ENCODE data around the gene RDM1.

RDM1 gene

DNA sequence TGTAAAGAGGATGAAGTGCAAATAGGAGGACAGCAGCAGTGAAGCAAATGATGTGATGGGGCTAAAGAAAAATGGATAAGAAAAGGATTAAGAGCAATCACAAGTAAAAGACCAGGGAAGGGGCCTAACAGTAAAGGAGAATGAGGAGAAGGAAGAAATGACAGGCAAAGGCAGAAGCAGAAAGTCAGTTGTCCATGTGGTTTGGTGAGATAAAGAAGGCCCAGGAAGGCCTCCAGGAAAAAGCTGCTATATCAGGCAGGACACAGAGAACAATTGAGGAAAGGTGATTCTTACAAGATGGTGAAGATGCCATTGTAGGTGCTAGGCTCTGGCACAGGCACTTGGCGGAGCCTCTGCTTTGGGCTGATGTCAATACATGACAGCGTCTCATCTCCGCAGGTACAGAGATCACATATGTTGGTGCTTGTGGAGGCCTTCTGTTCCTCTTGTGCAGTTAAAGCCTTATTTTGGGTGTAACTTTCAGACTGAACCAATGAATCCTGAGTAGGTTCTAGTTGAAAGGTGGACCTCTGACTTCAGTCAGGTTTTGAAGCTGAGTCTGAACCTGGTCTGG lies 18.1 kb downstream of the RDM1 start:
- ATAC-seq = no peak
- TF ChIP-seq ZFP3 (CRISPR knock-in tag; IDR thresholded peaks at IDR 0.05) (no peak), ZNF70 (CRISPR knock-in tag; IDR thresholded peaks at IDR 0.05) (no peak)
- TF ChIP-seq, protein P1, sequence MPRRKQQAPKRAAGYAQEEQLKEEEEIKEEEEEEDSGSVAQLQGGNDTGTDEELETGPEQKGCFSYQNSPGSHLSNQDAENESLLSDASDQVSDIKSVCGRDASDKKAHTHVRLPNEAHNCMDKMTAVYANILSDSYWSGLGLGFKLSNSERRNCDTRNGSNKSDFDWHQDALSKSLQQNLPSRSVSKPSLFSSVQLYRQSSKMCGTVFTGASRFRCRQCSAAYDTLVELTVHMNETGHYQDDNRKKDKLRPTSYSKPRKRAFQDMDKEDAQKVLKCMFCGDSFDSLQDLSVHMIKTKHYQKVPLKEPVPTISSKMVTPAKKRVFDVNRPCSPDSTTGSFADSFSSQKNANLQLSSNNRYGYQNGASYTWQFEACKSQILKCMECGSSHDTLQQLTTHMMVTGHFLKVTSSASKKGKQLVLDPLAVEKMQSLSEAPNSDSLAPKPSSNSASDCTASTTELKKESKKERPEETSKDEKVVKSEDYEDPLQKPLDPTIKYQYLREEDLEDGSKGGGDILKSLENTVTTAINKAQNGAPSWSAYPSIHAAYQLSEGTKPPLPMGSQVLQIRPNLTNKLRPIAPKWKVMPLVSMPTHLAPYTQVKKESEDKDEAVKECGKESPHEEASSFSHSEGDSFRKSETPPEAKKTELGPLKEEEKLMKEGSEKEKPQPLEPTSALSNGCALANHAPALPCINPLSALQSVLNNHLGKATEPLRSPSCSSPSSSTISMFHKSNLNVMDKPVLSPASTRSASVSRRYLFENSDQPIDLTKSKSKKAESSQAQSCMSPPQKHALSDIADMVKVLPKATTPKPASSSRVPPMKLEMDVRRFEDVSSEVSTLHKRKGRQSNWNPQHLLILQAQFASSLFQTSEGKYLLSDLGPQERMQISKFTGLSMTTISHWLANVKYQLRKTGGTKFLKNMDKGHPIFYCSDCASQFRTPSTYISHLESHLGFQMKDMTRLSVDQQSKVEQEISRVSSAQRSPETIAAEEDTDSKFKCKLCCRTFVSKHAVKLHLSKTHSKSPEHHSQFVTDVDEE (CRISPR knock-in tag; IDR thresholded peaks at IDR 0.05) = no peak

DNA sequence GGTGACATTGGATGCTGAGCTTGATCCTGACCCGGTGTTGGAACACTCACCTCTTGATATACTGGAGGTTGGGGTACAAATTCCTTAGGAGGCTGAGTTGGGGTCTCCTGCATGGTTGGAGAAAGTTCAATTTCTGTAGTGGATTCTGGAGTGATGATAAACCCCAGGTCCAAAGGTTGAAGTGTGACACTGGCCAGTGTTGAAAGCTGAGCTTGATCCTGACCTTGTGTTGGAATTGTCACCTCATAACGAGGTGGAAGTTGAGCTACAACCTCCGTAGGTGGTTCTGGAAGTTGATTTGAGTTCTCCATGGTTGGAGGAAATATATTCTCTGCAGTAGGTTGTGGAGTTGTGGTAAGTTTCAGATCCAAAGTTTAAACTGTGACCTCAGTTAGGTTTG lies 21.2 kb downstream of the RDM1 start:
- TF ChIP-seq, protein P2, sequence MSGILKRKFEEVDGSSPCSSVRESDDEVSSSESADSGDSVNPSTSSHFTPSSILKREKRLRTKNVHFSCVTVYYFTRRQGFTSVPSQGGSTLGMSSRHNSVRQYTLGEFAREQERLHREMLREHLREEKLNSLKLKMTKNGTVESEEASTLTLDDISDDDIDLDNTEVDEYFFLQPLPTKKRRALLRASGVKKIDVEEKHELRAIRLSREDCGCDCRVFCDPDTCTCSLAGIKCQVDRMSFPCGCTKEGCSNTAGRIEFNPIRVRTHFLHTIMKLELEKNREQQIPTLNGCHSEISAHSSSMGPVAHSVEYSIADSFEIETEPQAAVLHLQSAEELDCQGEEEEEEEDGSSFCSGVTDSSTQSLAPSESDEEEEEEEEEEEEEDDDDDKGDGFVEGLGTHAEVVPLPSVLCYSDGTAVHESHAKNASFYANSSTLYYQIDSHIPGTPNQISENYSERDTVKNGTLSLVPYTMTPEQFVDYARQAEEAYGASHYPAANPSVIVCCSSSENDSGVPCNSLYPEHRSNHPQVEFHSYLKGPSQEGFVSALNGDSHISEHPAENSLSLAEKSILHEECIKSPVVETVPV (CRISPR knock-in tag; IDR thresholded peaks at IDR 0.05) = no peak
- TF ChIP-seq GLIS3 (CRISPR knock-in tag; IDR thresholded peaks at IDR 0.05) (no peak), RARB (CRISPR knock-in tag; IDR thresholded peaks at IDR 0.05) (no peak), ZC3H10 (CRISPR knock-in tag; IDR thresholded peaks at IDR 0.05) (no peak), ZNF70 (CRISPR knock-in tag; IDR thresholded peaks at IDR 0.05) (no peak)
- no peak for ATAC-seq

DNA sequence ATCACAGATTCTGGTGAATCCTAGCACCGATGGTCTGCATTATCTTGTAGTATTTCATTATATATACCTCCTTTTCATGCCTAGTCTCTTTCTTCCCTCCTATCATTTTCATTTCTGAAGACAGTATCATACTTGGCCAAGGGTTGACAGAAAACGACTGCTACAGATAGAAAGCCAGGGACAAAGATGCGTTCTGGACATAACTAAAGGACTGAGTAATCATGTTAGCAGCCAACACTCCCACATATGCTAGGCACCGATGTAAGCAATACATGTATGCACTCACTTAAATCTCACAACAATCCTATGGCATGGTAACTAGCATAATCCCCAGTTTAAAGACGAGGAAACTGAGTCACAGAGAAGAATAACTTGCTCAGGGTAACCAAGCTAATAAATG lies 22.9 kb downstream of the RDM1 start:
- ATAC-seq = peak; percentile 37; the same call in 2 of the 3 replicates
- TF ChIP-seq ZFP3 (CRISPR knock-in tag; IDR thresholded peaks at IDR 0.05) (no peak), TOX (CRISPR knock-in tag; IDR thresholded peaks at IDR 0.05; ENCODE audit: borderline replicate concordance) (no peak), TCF4 (CRISPR knock-in tag; IDR thresholded peaks at IDR 0.05; ENCODE audit: borderline replicate concordance) (no peak), CSDC2 (CRISPR knock-in tag; IDR thresholded peaks at IDR 0.05) (no peak)
- TF ChIP-seq, protein P3, sequence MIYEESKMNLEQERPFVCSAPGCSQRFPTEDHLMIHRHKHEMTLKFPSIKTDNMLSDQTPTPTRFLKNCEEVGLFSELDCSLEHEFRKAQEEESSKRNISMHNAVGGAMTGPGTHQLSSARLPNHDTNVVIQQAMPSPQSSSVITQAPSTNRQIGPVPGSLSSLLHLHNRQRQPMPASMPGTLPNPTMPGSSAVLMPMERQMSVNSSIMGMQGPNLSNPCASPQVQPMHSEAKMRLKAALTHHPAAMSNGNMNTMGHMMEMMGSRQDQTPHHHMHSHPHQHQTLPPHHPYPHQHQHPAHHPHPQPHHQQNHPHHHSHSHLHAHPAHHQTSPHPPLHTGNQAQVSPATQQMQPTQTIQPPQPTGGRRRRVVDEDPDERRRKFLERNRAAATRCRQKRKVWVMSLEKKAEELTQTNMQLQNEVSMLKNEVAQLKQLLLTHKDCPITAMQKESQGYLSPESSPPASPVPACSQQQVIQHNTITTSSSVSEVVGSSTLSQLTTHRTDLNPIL (CRISPR knock-in tag; IDR thresholded peaks at IDR 0.05; ENCODE audit: low read depth) = no peak

DNA sequence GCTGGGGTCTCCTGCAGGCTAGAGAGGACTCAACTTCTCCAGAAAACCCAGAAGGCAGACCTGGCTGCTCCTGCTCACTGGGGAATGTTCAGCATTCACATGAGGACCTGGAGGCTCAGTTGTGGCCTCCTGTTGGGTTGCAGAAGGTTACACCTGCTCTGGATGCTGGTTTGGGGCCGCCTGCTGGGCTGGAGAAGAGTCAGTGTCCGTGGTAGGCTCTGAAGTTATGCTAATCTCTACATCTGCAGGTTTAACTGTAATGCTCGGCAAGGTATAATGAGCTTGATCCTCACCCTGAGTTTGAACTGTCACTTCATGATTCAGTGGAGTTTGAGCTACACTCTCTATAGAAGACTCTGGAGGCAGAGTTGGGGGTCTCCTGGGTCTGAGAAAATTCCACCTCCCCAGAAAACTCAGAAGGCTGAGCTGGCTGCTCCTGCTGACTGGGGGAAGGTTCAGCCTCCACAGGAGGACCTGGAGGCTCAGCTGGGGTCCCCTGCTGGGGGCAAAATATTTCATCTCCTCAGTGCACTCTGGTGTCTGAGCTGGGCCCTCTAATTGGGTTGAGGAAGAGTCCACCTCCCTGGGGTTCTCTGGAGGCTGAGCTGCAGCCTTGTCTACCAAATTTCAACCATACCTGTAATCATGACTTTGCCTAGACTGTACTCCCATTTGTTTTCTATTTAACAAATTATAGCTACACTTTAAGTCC lies 23.5 kb downstream of the RDM1 start:
- ATAC-seq = no peak
- TF ChIP-seq SNAI2 (CRISPR knock-in tag; IDR thresholded peaks at IDR 0.05) (no peak), TCF4 (CRISPR knock-in tag; IDR thresholded peaks at IDR 0.05; ENCODE audit: borderline replicate concordance) (no peak), ZFP30 (CRISPR knock-in tag; IDR thresholded peaks at IDR 0.05) (no peak), OSR1 (CRISPR knock-in tag; IDR thresholded peaks at IDR 0.05) (no peak), ZFP3 (CRISPR knock-in tag; IDR thresholded peaks at IDR 0.05) (no peak), ARNTL (CRISPR knock-in tag; IDR thresholded peaks at IDR 0.05; ENCODE audit: borderline replicate concordance, low read depth) (no peak)
- TF ChIP-seq, protein P4, sequence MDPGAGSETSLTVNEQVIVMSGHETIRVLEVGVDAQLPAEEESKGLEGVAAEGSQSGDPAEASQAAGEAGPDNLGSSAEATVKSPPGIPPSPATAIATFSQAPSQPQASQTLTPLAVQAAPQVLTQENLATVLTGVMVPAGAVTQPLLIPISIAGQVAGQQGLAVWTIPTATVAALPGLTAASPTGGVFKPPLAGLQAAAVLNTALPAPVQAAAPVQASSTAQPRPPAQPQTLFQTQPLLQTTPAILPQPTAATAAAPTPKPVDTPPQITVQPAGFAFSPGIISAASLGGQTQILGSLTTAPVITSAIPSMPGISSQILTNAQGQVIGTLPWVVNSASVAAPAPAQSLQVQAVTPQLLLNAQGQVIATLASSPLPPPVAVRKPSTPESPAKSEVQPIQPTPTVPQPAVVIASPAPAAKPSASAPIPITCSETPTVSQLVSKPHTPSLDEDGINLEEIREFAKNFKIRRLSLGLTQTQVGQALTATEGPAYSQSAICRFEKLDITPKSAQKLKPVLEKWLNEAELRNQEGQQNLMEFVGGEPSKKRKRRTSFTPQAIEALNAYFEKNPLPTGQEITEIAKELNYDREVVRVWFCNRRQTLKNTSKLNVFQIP (CRISPR knock-in tag; IDR thresholded peaks at IDR 0.05; ENCODE audit: borderline replicate concordance, low read depth) = no peak

DNA sequence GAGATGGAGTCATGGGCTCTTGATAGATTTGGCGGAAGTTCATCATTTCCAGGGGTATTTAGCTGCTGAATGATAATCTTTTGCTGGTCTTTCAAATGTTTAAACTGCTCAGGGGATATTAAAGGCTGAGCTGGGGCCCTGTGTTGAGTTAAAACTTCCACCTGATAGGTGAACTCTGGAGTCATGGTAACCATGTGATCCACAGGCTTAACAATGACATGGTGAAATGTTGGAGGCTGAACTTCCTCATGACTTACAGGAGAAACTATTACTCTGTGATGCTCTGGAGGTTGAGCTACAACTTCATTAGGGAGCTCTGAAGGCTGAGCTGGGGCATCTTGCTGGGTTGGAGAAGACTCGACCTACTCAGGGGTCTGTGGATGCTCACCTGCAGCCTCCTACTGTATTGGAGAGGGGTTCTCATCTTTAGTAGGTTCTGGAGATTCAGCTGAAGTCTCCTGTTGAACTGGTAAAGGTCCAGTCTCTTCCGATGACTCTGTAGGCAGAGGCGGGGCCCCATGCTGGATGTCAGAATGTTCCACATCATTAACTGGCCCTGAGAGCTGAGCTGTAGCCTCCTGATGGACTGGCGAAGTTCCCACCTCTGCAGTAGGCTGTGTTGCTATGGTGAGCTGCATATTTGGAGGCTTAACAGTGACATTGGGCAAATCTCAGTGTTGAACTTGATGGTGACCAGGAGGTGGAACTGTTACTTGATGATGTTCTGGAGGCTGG lies 24.2 kb downstream of the RDM1 start:
- no peak for ATAC-seq
- TF ChIP-seq ISL1 (CRISPR knock-in tag; IDR thresholded peaks at IDR 0.05) (no peak), TCF4 (CRISPR knock-in tag; IDR thresholded peaks at IDR 0.05; ENCODE audit: borderline replicate concordance) (no peak), ZNF8 (CRISPR knock-in tag; IDR thresholded peaks at IDR 0.05) (no peak)
- TF ChIP-seq, protein P3 (CRISPR knock-in tag; IDR thresholded peaks at IDR 0.05; ENCODE audit: low read depth) = no peak

Data from SK-N-SH treated with all-trans-retinoic acid at 6 μM for 48 hours (cell line).